Measurements from ENCODE around the gene RBBP5.

The RBBP5 gene

GRCh38 chr1:205072881-205073280 is 48.9 kb downstream of the RBBP5 start:
- DNase-seq, result no peak

- DNase-seq, result no peak
These were observed 49.5 kb downstream of the RBBP5 start for GRCh38 chr1:205072286-205072685.

- no peak for DNase-seq
These were observed 50.0 kb downstream of the RBBP5 start for GRCh38 chr1:205071801-205072200.

- DNase-seq, result no peak
These were observed 50.8 kb downstream of the RBBP5 start for GRCh38 chr1:205071028-205071409.

GRCh38 chr1:205069371-205070125 is 52.2 kb downstream of the RBBP5 start:
- DNase-seq, result no peak

GRCh38 chr1:205068457-205069040 is 53.2 kb downstream of the RBBP5 start:
- DNase-seq, result no peak

GRCh38 chr1:205068001-205068400 is 53.8 kb downstream of the RBBP5 start:
- DNase-seq, result no peak

- no peak for DNase-seq
These were observed 54.7 kb downstream of the RBBP5 start for GRCh38 chr1:205067031-205067430.

- DNase-seq, result no peak
These were observed 55.5 kb downstream of the RBBP5 start for GRCh38 chr1:205066141-205066818.

GRCh38 chr1:205065666-205066065 is 56.1 kb downstream of the RBBP5 start:
- DNase-seq, result peak; percentile 22

GRCh38 chr1:205064741-205065316 is 56.9 kb downstream of the RBBP5 start:
- DNase-seq, result peak; percentile 48

GRCh38 chr1:205064301-205064700 is 57.5 kb downstream of the RBBP5 start:
- DNase-seq, result peak; percentile 37

- DNase-seq, result no peak
These were observed 58.9 kb downstream of the RBBP5 start for GRCh38 chr1:205062895-205063294.

- no peak for DNase-seq
These were observed 59.5 kb downstream of the RBBP5 start for GRCh38 chr1:205062319-205062718.

- DNase-seq, result peak; percentile 86
These were observed 60.1 kb downstream of the RBBP5 start for GRCh38 chr1:205061665-205062069.

- no peak for DNase-seq
These were observed 60.6 kb downstream of the RBBP5 start for GRCh38 chr1:205061227-205061626.

- DNase-seq, result no peak
These were observed 61.0 kb downstream of the RBBP5 start for GRCh38 chr1:205060746-205061145.

GRCh38 chr1:205059660-205060059 is 62.1 kb downstream of the RBBP5 start:
- DNase-seq, result no peak

GRCh38 chr1:205058853-205059252 is 62.9 kb downstream of the RBBP5 start:
- DNase-seq, result no peak

- no peak for DNase-seq
These were observed 63.8 kb downstream of the RBBP5 start for GRCh38 chr1:205057808-205058575.

- DNase-seq, result no peak
These were observed 64.7 kb downstream of the RBBP5 start for GRCh38 chr1:205056956-205057568.

- no peak for DNase-seq
These were observed 65.6 kb downstream of the RBBP5 start for GRCh38 chr1:205056188-205056611.

Measured in activated effector memory CD4-positive, alpha-beta T cell treated with anti-CD3 and anti-CD28 coated beads, Interleukin-2, amount 50 U/mL, for 16 hours (primary cell).